Measurements from ENCODE around the gene IFI27L1. TPM values are rescaled to one million over a fixed set of nuclear protein-coding genes. Genes with fewer than 3 reads are reported as not detected.

Gene IFI27L1
- total RNA-seq, 1 donor from 2014 or later = 18.9 TPM

DNA sequence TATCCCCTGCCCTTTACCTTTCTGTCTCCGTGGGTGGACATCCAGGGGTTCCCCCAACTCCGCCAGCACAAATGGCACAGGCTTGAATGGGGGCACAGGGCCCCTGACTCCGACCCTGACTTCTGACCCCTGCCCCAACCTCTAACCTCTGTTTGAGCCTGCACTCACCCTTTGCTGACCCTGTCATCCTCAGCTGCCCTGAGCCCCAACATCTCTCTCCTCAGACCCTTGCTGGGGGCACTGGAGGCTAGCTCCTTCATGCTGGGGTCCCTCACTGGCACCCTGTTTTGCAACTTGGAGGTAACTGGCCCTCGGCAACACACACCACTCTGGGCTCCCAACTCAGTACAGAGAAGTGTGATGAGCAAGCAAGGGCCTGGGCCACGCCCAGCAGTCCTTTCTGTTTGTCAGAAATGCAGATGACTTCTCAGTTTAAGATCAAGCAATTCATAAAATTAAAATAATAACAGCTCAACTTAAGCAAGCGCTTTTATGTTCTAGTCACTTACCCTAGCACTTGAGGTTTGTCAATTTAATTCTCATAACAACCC lies 31.5 kb downstream of the IFI27L1 start:
- H3K36me3 ChIP-seq = no peaks in the 10 kb centered on the region
- peaks cover 60% of the 10 kb centered on the region for H3K4me1 ChIP-seq
- H3K9me3 ChIP-seq = no peaks in the 10 kb centered on the region
- no peaks in the 10 kb centered on the region for H3K27me3 ChIP-seq
- DNase-seq (ENCODE audit: extremely low spot score in 2 of 2) = no peak
- H3K4me3 ChIP-seq = peak overlapping the region; percentile 10 to 46
- TF ChIP-seq POLR2A (IDR thresholded peaks at IDR 0.05) = no peak
- intact Hi-C loops (cut with DNase I) = no loop called here
- peak overlapping the region; percentile 77 for H3K27ac ChIP-seq

- H3K27me3 ChIP-seq = no peaks in the 10 kb centered on the region
- H3K36me3 ChIP-seq = no peaks in the 10 kb centered on the region
- H3K4me3 ChIP-seq = peak overlapping the region in 1 of 2 donors; percentile 46
- H3K9me3 ChIP-seq = no peaks in the 10 kb centered on the region
- peak overlapping the region; percentile 77 for H3K27ac ChIP-seq
- intact Hi-C loops (cut with DNase I) = no loop called here
- DNase-seq (ENCODE audit: extremely low spot score in 2 of 2) = no peak
- TF ChIP-seq POLR2A (IDR thresholded peaks at IDR 0.05) (no peak), POLR2AphosphoS5 (IDR thresholded peaks at IDR 0.05; ENCODE audit: insufficient read depth in 1 of 2, low read depth in 1 of 2) (no peak)
- TF ChIP-seq, protein P1, sequence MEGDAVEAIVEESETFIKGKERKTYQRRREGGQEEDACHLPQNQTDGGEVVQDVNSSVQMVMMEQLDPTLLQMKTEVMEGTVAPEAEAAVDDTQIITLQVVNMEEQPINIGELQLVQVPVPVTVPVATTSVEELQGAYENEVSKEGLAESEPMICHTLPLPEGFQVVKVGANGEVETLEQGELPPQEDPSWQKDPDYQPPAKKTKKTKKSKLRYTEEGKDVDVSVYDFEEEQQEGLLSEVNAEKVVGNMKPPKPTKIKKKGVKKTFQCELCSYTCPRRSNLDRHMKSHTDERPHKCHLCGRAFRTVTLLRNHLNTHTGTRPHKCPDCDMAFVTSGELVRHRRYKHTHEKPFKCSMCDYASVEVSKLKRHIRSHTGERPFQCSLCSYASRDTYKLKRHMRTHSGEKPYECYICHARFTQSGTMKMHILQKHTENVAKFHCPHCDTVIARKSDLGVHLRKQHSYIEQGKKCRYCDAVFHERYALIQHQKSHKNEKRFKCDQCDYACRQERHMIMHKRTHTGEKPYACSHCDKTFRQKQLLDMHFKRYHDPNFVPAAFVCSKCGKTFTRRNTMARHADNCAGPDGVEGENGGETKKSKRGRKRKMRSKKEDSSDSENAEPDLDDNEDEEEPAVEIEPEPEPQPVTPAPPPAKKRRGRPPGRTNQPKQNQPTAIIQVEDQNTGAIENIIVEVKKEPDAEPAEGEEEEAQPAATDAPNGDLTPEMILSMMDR (IDR thresholded peaks at IDR 0.05) = no peak
- peaks cover 60% of the 10 kb centered on the region for H3K4me1 ChIP-seq
Observed at GRCh38 chr14:94113073-94113472, 32.0 kb downstream of the IFI27L1 start.

- H3K27ac ChIP-seq = peak overlapping the region; percentile 77
- H3K27me3 ChIP-seq = no peaks in the 10 kb centered on the region
- intact Hi-C loops (cut with DNase I) = no loop called here
- peaks cover 60% of the 10 kb centered on the region for H3K4me1 ChIP-seq
- TF ChIP-seq, protein P1 (IDR thresholded peaks at IDR 0.05) = no peak
- TF ChIP-seq POLR2A (IDR thresholded peaks at IDR 0.05) = no peak
- no peak for TF ChIP-seq POLR2AphosphoS5 (IDR thresholded peaks at IDR 0.05; ENCODE audit: insufficient read depth in 1 of 2, low read depth in 1 of 2)
- DNase-seq (ENCODE audit: extremely low spot score in 2 of 2) = no peak
- no peak overlapping the region for H3K4me3 ChIP-seq
- H3K36me3 ChIP-seq = no peaks in the 10 kb centered on the region
- no peaks in the 10 kb centered on the region for H3K9me3 ChIP-seq
Observed at GRCh38 chr14:94113490-94113889, 32.4 kb downstream of the IFI27L1 start.

DNA sequence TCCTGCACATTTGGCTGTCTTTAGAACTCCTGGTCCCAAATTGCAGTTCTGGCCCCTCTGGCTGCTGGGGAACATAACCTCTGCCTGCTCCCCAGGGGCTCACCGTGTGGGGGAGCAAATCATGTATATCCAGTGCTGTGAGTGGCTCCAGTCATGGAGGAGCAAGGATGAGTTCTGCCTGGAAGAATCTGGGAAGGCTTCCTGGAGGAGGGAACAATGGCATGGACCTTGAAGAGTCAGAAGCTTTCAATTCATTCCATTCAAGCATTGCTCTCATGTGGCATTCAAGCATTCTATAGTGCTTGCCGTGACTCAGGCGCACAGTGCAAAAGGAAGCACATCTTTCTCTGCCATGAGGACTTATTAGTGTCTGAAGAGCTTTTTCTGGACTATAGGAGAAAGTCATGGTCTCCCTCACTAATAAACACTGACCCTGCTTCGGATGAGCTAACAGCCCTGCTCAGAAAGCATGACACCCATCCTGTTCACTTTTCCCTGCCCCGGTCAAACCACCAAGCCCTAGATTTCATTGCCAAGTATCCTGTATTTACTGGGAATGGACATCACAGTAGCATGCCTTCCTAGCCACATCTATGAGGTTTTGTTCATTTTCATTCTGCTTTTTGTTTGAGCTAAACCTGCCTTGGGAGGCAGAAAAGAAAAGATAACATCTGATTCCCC lies 32.9 kb downstream of the IFI27L1 start:
- Histone ChIP-seq H3K9me3 (no peaks in the 10 kb centered on the region), H3K4me3 (no peak overlapping the region), H3K36me3 (no peaks in the 10 kb centered on the region), H3K27ac (peak overlapping the region; percentile 77), H3K27me3 (no peaks in the 10 kb centered on the region), H3K4me1 (peaks cover 60% of the 10 kb centered on the region)
- intact Hi-C loops (cut with DNase I) = no loop called here
- DNase-seq (ENCODE audit: extremely low spot score in 2 of 2) = no peak
- no peak for TF ChIP-seq POLR2AphosphoS5 (IDR thresholded peaks at IDR 0.05; ENCODE audit: insufficient read depth in 1 of 2, low read depth in 1 of 2)
- TF ChIP-seq, protein P1 (IDR thresholded peaks at IDR 0.05) = no peak
- no peak for TF ChIP-seq POLR2A (IDR thresholded peaks at IDR 0.05)

DNA sequence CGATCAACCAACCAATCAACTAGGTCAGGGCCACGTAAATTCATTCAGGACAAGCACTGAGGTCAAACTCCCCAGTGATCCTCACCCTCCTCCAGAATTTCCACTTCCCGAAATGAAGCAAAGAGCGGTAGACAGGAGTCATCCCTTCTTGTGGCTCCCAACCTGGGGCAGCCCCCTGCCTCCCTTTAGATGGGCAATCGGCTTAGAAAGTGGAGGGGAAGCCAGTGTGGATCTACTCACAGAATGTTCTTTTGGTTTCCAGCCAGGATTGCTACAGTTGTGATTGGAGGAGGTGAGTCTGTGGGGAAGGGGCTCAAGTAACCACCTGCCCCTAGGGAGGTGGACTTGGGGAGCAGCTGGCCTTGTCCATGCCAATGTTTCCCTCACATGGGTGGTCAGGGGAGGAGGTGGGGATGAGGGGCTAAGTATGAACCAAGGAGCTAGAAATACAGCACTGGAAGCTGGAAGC lies 33.5 kb downstream of the IFI27L1 start:
- no peaks in the 10 kb centered on the region for H3K27me3 ChIP-seq
- peak overlapping the region; percentile 77 for H3K27ac ChIP-seq
- TF ChIP-seq POLR2A (IDR thresholded peaks at IDR 0.05) (no peak), POLR2AphosphoS5 (IDR thresholded peaks at IDR 0.05; ENCODE audit: insufficient read depth in 1 of 2, low read depth in 1 of 2) (no peak)
- TF ChIP-seq, protein P1 (IDR thresholded peaks at IDR 0.05) = no peak
- H3K36me3 ChIP-seq = no peaks in the 10 kb centered on the region
- intact Hi-C loops (cut with DNase I) = no loop called here
- no peaks in the 10 kb centered on the region for H3K9me3 ChIP-seq
- H3K4me3 ChIP-seq = no peak overlapping the region
- no peak for DNase-seq (ENCODE audit: extremely low spot score in 2 of 2)
- H3K4me1 ChIP-seq = peaks cover 55% of the 10 kb centered on the region

All from vagina (tissue), 2 donors.